ENCODE data around the gene KIAA1755.
A peak's percentile ranks its signal among the peaks of the same experiment; 100 is the strongest.

KIAA1755 gene

DNA sequence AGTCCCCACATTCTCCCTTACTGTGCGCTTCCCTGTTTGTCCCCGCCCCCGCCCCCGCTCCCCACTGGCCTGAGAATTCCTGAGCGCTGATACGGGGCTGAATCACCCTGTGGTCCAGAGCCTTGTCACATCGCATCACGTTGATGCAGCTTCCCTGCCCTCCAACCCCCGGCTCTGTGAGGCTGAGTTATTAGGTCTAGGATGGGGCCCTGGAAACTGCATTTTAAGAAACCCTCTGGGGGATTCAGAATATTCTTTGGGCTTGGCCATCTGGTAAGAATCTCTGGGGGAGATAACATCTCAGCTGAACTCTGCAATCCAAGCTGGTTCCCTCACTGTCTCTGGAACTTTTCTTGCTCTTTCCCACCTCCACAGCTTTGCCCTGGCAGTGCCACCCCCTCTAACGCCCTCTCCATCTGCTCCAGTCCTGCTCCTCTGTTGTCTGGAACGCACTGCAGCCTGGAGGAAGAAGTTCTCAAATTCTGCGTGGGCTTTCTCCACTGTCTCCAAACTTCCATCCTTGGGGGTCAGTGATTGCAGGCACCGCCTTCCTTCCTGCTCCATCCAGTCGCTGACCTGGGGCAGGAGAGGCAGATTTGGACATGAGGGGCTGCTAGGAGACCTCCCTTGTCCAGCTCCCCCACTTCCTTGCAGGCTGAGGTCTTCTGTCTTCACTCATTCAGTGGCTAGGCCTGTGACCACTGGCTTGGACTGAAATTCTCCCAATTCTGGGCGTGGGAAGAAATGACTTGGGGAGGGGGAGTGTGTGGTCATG is 42.6 kb downstream of the KIAA1755 start:
- H3K4me1 ChIP-seq (ENCODE audit: control insufficient read depth, insufficient read depth, low read length, unreplicated experiment): peaks cover 21% of the 10 kb centered on the region
- H3K27ac ChIP-seq (ENCODE audit: low read depth, low read length): peak overlapping the region; percentile 65
- no peaks in the 10 kb centered on the region for H3K79me2 ChIP-seq (ENCODE audit: control insufficient read depth, insufficient read depth, low read length, unreplicated experiment)
- no peaks in the 10 kb centered on the region for H3K36me3 ChIP-seq (ENCODE audit: insufficient read depth, low read length)
- H2AFZ ChIP-seq (ENCODE audit: low read length, unreplicated experiment): no peak overlapping the region
- no peaks in the 10 kb centered on the region for H3K27me3 ChIP-seq (ENCODE audit: insufficient read depth, low read length)
- H3K4me3 ChIP-seq (ENCODE audit: low read depth, low read length): no peak overlapping the region; the same call in 1 of the 2 replicates

- no peaks in the 10 kb centered on the region for H3K36me3 ChIP-seq (ENCODE audit: insufficient read depth, low read length)
- peaks cover 21% of the 10 kb centered on the region for H3K4me1 ChIP-seq (ENCODE audit: control insufficient read depth, insufficient read depth, low read length, unreplicated experiment)
- no peaks in the 10 kb centered on the region for H3K27me3 ChIP-seq (ENCODE audit: insufficient read depth, low read length)
- H3K4me3 ChIP-seq (ENCODE audit: low read depth, low read length): peak overlapping the region; percentile 26; the same call in 1 of the 2 replicates
- no peaks in the 10 kb centered on the region for H3K79me2 ChIP-seq (ENCODE audit: control insufficient read depth, insufficient read depth, low read length, unreplicated experiment)
- H3K27ac ChIP-seq (ENCODE audit: low read depth, low read length): peak overlapping the region; percentile 65
- no peak overlapping the region for H2AFZ ChIP-seq (ENCODE audit: low read length, unreplicated experiment)
These were observed 43.6 kb downstream of the KIAA1755 start for GRCh38 chr20:38216746-38217595.

DNA sequence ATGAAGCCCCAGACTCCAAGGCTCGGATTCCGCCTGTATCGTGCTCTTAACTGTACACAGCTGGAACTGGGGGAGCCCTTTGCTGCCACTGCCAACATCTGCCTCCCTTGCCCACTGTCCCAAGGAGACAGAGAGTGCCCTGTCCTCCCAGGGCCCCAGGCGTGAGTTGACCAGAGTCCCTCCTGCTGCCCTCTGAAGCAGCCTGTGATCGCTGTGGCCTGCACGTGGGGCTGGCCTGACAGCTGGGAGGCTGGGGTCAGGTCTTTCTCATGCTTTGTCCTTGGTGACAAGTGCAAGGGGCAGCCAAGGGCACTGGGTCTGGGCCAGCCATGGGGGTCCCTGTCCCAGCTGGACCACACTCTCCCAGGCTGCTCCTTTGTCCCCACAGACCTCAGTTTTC is 44.3 kb downstream of the KIAA1755 start:
- Histone ChIP-seq H3K79me2 (ENCODE audit: control insufficient read depth, insufficient read depth, low read length, unreplicated experiment) (no peaks in the 10 kb centered on the region), H3K27ac (ENCODE audit: low read depth, low read length) (no peak overlapping the region), H3K36me3 (ENCODE audit: insufficient read depth, low read length) (no peaks in the 10 kb centered on the region), H3K4me1 (ENCODE audit: control insufficient read depth, insufficient read depth, low read length, unreplicated experiment) (peaks cover 25% of the 10 kb centered on the region), H3K4me3 (ENCODE audit: low read depth, low read length) (no peak overlapping the region), H2AFZ (ENCODE audit: low read length, unreplicated experiment) (no peak overlapping the region), H3K27me3 (ENCODE audit: insufficient read depth, low read length) (no peaks in the 10 kb centered on the region)

GRCh38 chr20:38215194-38216182 is 45.0 kb downstream of the KIAA1755 start:
- Histone ChIP-seq H2AFZ (ENCODE audit: low read length, unreplicated experiment) (no peak overlapping the region), H3K4me3 (ENCODE audit: low read depth, low read length) (no peak overlapping the region), H3K27ac (ENCODE audit: low read depth, low read length) (no peak overlapping the region), H3K79me2 (ENCODE audit: control insufficient read depth, insufficient read depth, low read length, unreplicated experiment) (no peaks in the 10 kb centered on the region), H3K4me1 (ENCODE audit: control insufficient read depth, insufficient read depth, low read length, unreplicated experiment) (peaks cover 30% of the 10 kb centered on the region), H3K36me3 (ENCODE audit: insufficient read depth, low read length) (no peaks in the 10 kb centered on the region), H3K27me3 (ENCODE audit: insufficient read depth, low read length) (no peaks in the 10 kb centered on the region)

GRCh38 chr20:38214256-38215193 is 46.0 kb downstream of the KIAA1755 start:
- Histone ChIP-seq H3K4me3 (ENCODE audit: low read depth, low read length) (no peak overlapping the region), H3K27ac (ENCODE audit: low read depth, low read length) (no peak overlapping the region), H3K4me1 (ENCODE audit: control insufficient read depth, insufficient read depth, low read length, unreplicated experiment) (peaks cover 39% of the 10 kb centered on the region), H3K27me3 (ENCODE audit: insufficient read depth, low read length) (no peaks in the 10 kb centered on the region), H2AFZ (ENCODE audit: low read length, unreplicated experiment) (no peak overlapping the region), H3K79me2 (ENCODE audit: control insufficient read depth, insufficient read depth, low read length, unreplicated experiment) (no peaks in the 10 kb centered on the region), H3K36me3 (ENCODE audit: insufficient read depth, low read length) (no peaks in the 10 kb centered on the region)

- H3K79me2 ChIP-seq (ENCODE audit: control insufficient read depth, insufficient read depth, low read length, unreplicated experiment): no peaks in the 10 kb centered on the region
- no peak overlapping the region for H3K27ac ChIP-seq (ENCODE audit: low read depth, low read length)
- peaks cover 41% of the 10 kb centered on the region for H3K4me1 ChIP-seq (ENCODE audit: control insufficient read depth, insufficient read depth, low read length, unreplicated experiment)
- H3K36me3 ChIP-seq (ENCODE audit: insufficient read depth, low read length): no peaks in the 10 kb centered on the region
- no peaks in the 10 kb centered on the region for H3K27me3 ChIP-seq (ENCODE audit: insufficient read depth, low read length)
- no peak overlapping the region for H2AFZ ChIP-seq (ENCODE audit: low read length, unreplicated experiment)
- no peak overlapping the region for H3K4me3 ChIP-seq (ENCODE audit: low read depth, low read length)
These were observed 47.0 kb downstream of the KIAA1755 start for GRCh38 chr20:38213607-38213940.

DNA sequence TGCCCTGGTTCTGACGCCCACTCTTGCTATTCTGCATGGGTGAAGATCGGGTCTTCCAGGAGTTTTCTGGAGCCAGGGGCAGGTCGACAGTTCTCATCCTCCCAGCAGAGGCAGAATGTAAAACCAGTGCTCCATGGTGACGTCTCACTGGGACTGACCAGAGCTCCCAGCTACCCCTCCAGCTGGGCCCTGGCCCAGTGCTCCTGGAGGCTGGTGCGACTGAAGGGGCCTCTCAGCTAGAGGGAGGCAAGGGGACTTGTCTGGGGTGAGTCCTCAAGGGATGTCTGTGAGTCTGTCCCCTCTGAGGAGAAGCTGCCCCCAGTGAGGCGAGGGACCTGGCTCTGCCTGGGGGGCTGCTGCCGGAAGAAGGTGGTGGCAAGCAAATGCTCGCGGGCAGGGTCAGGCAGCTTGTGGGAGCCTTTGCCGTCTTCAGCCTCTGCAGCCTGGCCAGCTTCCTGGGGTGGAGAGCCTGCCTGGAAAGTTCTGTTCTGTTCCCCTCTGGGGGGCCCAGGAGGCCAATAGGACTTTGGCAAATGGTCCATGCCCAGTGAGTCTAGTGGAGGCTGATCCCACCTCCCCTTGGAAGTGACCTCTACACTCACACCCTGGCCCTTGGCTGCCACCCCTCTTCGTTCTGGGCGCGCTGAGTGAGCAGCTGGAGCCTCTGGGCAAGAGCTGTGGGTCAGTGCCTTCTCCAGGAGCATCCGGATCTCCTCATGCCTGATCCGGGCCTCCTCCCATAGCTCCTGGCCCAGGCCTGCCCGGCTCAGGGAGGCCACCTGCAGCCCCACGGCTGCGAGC is 47.5 kb downstream of the KIAA1755 start:
- no peaks in the 10 kb centered on the region for H3K79me2 ChIP-seq (ENCODE audit: control insufficient read depth, insufficient read depth, low read length, unreplicated experiment)
- H3K27ac ChIP-seq (ENCODE audit: low read depth, low read length): no peak overlapping the region
- no peaks in the 10 kb centered on the region for H3K27me3 ChIP-seq (ENCODE audit: insufficient read depth, low read length)
- no peak overlapping the region for H3K4me3 ChIP-seq (ENCODE audit: low read depth, low read length)
- no peaks in the 10 kb centered on the region for H3K36me3 ChIP-seq (ENCODE audit: insufficient read depth, low read length)
- no peak overlapping the region for H2AFZ ChIP-seq (ENCODE audit: low read length, unreplicated experiment)
- peaks cover 35% of the 10 kb centered on the region for H3K4me1 ChIP-seq (ENCODE audit: control insufficient read depth, insufficient read depth, low read length, unreplicated experiment)

GRCh38 chr20:38211200-38212097 is 49.1 kb downstream of the KIAA1755 start:
- no peaks in the 10 kb centered on the region for H3K79me2 ChIP-seq (ENCODE audit: control insufficient read depth, insufficient read depth, low read length, unreplicated experiment)
- H3K27ac ChIP-seq (ENCODE audit: low read depth, low read length): no peak overlapping the region
- H2AFZ ChIP-seq (ENCODE audit: low read length, unreplicated experiment): no peak overlapping the region
- H3K4me3 ChIP-seq (ENCODE audit: low read depth, low read length): no peak overlapping the region
- H3K27me3 ChIP-seq (ENCODE audit: insufficient read depth, low read length): no peaks in the 10 kb centered on the region
- no peaks in the 10 kb centered on the region for H3K36me3 ChIP-seq (ENCODE audit: insufficient read depth, low read length)
- peaks cover 24% of the 10 kb centered on the region for H3K4me1 ChIP-seq (ENCODE audit: control insufficient read depth, insufficient read depth, low read length, unreplicated experiment)
